OCI-LY1 (cell line): ENCODE data around the gene RBM20.

ENCODE experiments used
- CTCF ChIP-seq: fragments of 200-600 bp; sonication (generic), shearing (Covaris generic); IDR thresholded peaks from 2 replicates; pipeline ENCODE4 v1.5.1; 2017; ENCODE audit warnings: mild to moderate bottlenecking, antibody characterized with exemption, low read length, moderate library complexity, mixed read lengths
- EZH2 ChIP-seq: fragments of 200-600 bp; sonication (generic), shearing (Covaris generic); IDR thresholded peaks from 2 replicates; pipeline ENCODE4 v1.8.0; 2017; ENCODE audit warnings: borderline replicate concordance, mixed run types, mild to moderate bottlenecking, antibody characterized with exemption, low read length, moderate library complexity, mixed read lengths

GRCh38 chr10:110850099-110850498, 206.0 kb downstream of the RBM20 start:
- no peak for TF ChIP-seq CTCF
- TF ChIP-seq EZH2, result no peak
